HG03108 (cell line): Measurements from ENCODE around the gene UGT1A5.

Experiments
- ATAC-seq: cut with Tn5 transposase; IDR thresholded peaks from one replicate; pipeline ENCODE4 v1.9.1; 2021; ENCODE audit warnings: moderate library complexity; ENCODE audit not compliant: unreplicated experiment

The UGT1A5 gene

GRCh38 chr2:233803994-233804393 is 91.3 kb downstream of the UGT1A5 start:
- ATAC-seq: no peak

- no peak for ATAC-seq
Observed at GRCh38 chr2:233807215-233807865, 94.6 kb downstream of the UGT1A5 start.

GRCh38 chr2:233807966-233808935 is 95.5 kb downstream of the UGT1A5 start:
- ATAC-seq: no peak

GRCh38 chr2:233810385-233810784 is 97.7 kb downstream of the UGT1A5 start:
- ATAC-seq: no peak

DNA sequence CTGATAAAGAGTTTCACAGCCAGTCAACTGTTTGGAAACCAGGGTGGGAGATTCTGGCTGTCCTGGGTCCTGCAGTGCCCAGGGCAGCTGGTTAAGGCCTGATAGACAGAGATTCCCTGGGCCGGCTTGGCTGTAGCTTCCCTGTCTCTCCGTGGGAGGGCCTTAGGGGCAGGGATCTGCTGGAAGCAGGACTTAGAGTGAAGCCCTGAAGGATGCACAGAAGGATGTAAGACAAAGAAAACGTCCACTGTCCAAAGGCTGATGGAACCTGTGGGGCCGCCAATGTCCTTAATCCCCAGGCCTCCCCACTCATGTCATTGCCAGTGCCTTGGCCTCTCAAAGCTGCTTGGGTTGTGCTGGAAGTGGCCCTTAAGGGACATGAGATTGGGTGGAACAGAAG is 98.4 kb downstream of the UGT1A5 start:
- ATAC-seq: no peak

- ATAC-seq: no peak
Observed at GRCh38 chr2:233811732-233812131, 99.0 kb downstream of the UGT1A5 start.

DNA sequence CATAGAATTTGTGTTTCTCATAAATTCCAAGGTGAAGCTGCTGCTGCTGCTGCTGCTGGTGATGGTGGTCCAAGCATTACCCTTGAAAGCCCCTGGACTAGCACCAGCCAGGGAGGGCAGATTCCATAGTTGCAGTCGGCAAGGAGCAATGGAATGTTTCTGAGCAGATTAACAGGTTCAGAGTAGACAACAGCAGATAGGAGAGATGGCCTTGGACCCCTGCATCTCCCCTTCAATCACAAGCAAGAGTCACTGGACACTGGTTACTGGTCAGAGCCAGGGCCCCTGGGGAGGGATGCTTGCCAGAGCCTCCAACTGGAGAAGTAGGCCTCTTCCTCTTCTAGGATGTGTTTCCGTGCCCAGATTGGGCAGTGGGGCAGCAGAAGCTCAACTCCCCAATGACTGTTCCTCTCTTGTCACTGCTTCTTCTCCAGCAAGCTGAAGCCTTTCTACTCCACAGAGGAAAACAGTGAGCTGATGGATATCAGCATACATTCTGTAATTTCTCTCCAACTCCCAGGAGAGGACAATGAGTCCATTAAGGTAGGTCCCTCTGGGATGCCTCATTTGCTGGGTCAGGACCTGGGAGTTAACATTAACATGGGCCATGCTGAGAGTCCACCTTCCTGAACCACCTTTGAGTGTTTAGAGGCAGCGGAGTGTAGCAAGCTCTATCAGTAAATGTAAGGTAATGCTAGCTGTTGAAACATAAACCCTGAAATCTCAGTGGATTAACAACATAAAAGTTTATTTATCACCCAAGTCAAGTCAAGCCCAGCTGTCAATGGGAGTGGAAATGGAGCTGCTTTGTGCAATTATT is 100.7 kb downstream of the UGT1A5 start:
- ATAC-seq: no peak

GRCh38 chr2:233814056-233814835 is 101.5 kb downstream of the UGT1A5 start:
- no peak for ATAC-seq

GRCh38 chr2:233815861-233816260 is 103.2 kb downstream of the UGT1A5 start:
- ATAC-seq: no peak

- ATAC-seq: no peak
Observed at GRCh38 chr2:233816334-233816733, 103.6 kb downstream of the UGT1A5 start.

- ATAC-seq: no peak
Observed at GRCh38 chr2:233816771-233817170, 104.1 kb downstream of the UGT1A5 start.

- no peak for ATAC-seq
Observed at GRCh38 chr2:233817361-233817911, 104.7 kb downstream of the UGT1A5 start.

- no peak for ATAC-seq
Observed at GRCh38 chr2:233817995-233818638, 105.4 kb downstream of the UGT1A5 start.

DNA sequence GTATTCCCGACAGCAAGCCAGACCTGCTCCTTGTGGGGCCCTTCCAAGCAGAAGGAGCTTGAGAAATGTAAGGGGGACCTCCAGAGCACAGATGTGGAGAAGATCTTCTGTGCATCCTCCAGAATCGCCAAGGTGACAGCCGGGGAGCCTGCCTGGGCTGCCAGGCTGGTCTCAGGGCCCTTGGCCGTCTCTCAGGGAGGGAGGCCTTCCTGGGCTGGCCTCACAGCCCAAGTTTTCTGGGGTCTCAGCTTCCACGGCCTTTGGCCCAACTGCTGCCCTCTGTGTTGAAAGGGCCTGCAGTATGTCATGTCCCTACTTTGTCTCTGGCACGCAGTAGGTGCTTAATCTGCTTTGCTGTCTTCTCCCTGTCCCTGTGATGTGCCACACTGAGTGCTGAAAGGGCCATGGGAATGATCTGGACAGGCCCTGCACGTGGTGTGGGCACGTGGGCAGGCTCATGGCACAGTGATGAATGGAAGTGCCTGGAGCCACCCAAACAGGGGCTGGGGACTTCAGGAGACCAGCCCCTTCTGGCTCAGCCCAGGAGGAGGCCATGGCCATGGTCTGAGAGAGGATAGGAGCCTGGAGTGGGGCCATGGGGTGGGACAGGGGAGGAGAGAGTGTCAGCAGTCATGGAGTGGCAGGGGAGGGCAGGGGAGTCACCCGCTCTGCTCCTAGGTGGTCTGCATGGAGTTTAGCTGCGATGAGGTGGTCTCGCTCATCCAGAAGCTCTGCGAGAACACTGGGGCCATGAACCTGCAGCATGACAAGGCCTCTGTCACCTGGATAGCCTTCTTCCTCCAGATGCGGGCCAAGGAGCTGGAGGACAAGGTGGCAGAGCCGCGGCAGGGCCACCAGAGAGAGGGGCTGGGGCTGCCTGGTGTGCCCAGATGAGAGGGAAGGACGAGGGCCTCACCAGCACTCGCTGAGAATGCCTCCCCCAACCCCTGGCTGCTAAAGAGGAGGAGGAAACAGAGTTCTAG is 106.2 kb downstream of the UGT1A5 start:
- ATAC-seq: no peak

GRCh38 chr2:233819884-233820773 is 107.4 kb downstream of the UGT1A5 start:
- no peak for ATAC-seq

GRCh38 chr2:233820774-233821105 is 108.0 kb downstream of the UGT1A5 start:
- ATAC-seq: no peak

GRCh38 chr2:233821196-233821595 is 108.5 kb downstream of the UGT1A5 start:
- ATAC-seq: no peak

GRCh38 chr2:233821709-233822100 is 109.0 kb downstream of the UGT1A5 start:
- no peak for ATAC-seq
